ENCODE results near the gene ADGRG1. TPM values are rescaled to one million over a fixed set of nuclear protein-coding genes. Genes with fewer than 3 reads are reported as not detected.

ADGRG1 gene
- total RNA-seq, 1 donor from 2014 or later, result 19.7 TPM

GRCh38 chr16:57697896-57698537 lies 69.6 kb downstream of the ADGRG1 start:
- no peaks in the 10 kb centered on the region for H3K9me3 Mint-ChIP-seq (ENCODE audit: low read depth)
- no peak for DNase-seq (ENCODE audit: low spot score, unreplicated experiment)
- H3K27me3 Mint-ChIP-seq, result no peaks in the 10 kb centered on the region
- TF ChIP-seq CTCF (IDR thresholded peaks at IDR 0.05; ENCODE audit: unreplicated experiment), result no peak
- no peak overlapping the region for H3K27ac Mint-ChIP-seq
- H3K4me3 Mint-ChIP-seq (ENCODE audit: low read depth), result no peak overlapping the region
- H3K4me1 Mint-ChIP-seq (ENCODE audit: low read depth), result peaks cover 34% of the 10 kb centered on the region
- H3K36me3 Mint-ChIP-seq (ENCODE audit: insufficient read depth), result no peaks in the 10 kb centered on the region

DNA sequence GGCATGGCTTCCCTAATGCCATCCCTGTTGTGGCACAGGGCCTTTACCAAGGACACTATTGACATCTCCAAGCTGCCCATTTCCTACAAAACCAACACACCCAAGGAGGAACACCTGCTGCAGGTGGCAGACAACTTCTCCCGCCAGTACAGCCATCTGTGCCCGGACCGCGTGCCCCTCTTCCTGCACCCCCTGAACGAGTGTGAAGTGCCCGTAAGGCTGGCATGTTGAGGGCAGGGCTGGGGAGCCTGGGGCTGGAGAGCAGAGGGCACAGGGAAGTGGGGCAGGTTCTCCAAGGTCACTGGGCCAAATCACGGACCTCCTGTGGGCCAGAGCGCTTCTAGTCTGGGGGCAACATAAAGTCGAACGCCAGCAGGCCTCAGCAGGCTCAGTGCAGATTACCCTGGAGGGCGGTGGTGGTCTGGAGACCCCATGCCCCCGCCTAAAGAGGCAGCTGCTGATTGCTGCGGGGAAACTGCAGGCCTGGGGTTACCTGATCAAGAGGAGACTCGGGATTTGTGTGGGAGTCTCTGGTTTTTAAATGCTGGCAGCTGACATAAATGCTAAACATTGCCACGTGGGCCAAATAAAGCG lies 70.5 kb downstream of the ADGRG1 start:
- Mint-ChIP-seq H3K4me1 (ENCODE audit: low read depth) (peaks cover 34% of the 10 kb centered on the region), H3K9me3 (ENCODE audit: low read depth) (no peaks in the 10 kb centered on the region), H3K36me3 (ENCODE audit: insufficient read depth) (no peaks in the 10 kb centered on the region), H3K27ac (no peak overlapping the region), H3K27me3 (no peaks in the 10 kb centered on the region), H3K4me3 (ENCODE audit: low read depth) (no peak overlapping the region)
- no peak for DNase-seq (ENCODE audit: low spot score, unreplicated experiment)
- no peak for TF ChIP-seq CTCF (IDR thresholded peaks at IDR 0.05; ENCODE audit: unreplicated experiment)

- no peak overlapping the region for H3K27ac Mint-ChIP-seq
- DNase-seq (ENCODE audit: low spot score, unreplicated experiment), result no peak
- H3K4me3 Mint-ChIP-seq (ENCODE audit: low read depth), result no peak overlapping the region
- H3K9me3 Mint-ChIP-seq (ENCODE audit: low read depth), result no peaks in the 10 kb centered on the region
- no peak for TF ChIP-seq CTCF (IDR thresholded peaks at IDR 0.05; ENCODE audit: unreplicated experiment)
- no peaks in the 10 kb centered on the region for H3K27me3 Mint-ChIP-seq
- H3K36me3 Mint-ChIP-seq (ENCODE audit: insufficient read depth), result no peaks in the 10 kb centered on the region
- peaks cover 35% of the 10 kb centered on the region for H3K4me1 Mint-ChIP-seq (ENCODE audit: low read depth)
Measured at GRCh38 chr16:57699481-57699880, 71.1 kb downstream of the ADGRG1 start.

GRCh38 chr16:57699899-57700298 lies 71.5 kb downstream of the ADGRG1 start:
- H3K27ac Mint-ChIP-seq, result peak overlapping the region; percentile 74
- no peak for DNase-seq (ENCODE audit: low spot score, unreplicated experiment)
- H3K4me1 Mint-ChIP-seq (ENCODE audit: low read depth), result peaks cover 34% of the 10 kb centered on the region
- no peaks in the 10 kb centered on the region for H3K27me3 Mint-ChIP-seq
- TF ChIP-seq CTCF (IDR thresholded peaks at IDR 0.05; ENCODE audit: unreplicated experiment), result no peak
- no peak overlapping the region for H3K4me3 Mint-ChIP-seq (ENCODE audit: low read depth)
- no peaks in the 10 kb centered on the region for H3K36me3 Mint-ChIP-seq (ENCODE audit: insufficient read depth)
- H3K9me3 Mint-ChIP-seq (ENCODE audit: low read depth), result no peaks in the 10 kb centered on the region

DNA sequence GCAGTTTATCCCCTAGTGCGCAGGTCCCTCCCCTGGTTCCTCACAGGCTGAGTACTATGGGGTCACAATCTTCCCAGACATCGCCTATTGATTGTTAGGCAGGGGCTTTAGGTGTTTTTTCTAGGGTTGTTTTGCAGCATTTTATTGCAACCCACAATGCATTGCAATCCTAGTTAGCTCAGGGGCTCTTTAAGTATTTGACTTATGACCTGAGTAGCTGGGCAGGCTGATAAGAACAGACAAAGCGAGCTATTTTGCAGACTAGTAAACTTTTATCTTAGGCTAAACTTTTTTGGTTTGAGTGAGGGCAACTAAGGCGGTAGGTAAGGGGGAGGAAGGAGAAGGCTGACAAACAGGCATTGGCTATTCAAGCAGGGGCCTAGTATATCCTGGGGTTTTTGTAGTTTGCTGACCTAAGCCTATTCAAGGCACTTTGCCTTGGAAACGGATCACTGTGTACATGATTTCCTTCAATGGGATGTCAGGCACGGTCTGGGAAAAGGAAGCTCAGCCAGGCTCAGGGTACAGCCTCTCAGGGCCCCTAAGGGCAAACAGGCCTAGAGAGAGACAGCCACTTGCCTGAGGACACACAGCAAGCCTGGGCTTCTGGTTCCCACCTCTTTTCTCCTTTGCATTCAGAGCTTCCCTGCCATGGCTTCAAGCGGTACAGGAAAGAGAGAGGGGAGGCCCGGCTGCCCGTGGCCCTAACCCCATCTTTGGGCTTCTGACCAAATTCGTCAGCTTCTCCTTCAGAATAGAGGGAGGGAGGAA lies 72.5 kb downstream of the ADGRG1 start:
- Mint-ChIP-seq H3K4me1 (ENCODE audit: low read depth) (peaks cover 34% of the 10 kb centered on the region), H3K9me3 (ENCODE audit: low read depth) (no peaks in the 10 kb centered on the region), H3K27me3 (no peaks in the 10 kb centered on the region), H3K36me3 (ENCODE audit: insufficient read depth) (no peaks in the 10 kb centered on the region), H3K27ac (peak overlapping the region; percentile 98), H3K4me3 (ENCODE audit: low read depth) (peak overlapping the region; percentile 47)
- TF ChIP-seq CTCF (IDR thresholded peaks at IDR 0.05; ENCODE audit: unreplicated experiment), result no peak
- DNase-seq (ENCODE audit: low spot score, unreplicated experiment), result no peak

All from progenitor cell of endocrine pancreas (in vitro differentiated cells).